ENCODE results near the gene DNAJA4.

GRCh38 chr15:78242128-78242527, 22.2 kb upstream of the DNAJA4 start:
- TF ChIP-seq CTCF (conservative IDR thresholded peaks at IDR 0.05 in 1 of 2, IDR thresholded peaks at IDR 0.05 in 1 of 2; ENCODE audit: extremely low read depth in 1 of 2, insufficient read depth in 1 of 2, low read depth in 1 of 2, low read length in 2 of 2): peak; percentile 32 to 54
- TF ChIP-seq EZH2 (IDR thresholded peaks at IDR 0.05; ENCODE audit: borderline replicate concordance, low read length): no peak

Data from mammary epithelial cell (primary cell).